OCI-LY1 (cell line): ENCODE results near the gene PLCB4.

ENCODE experiments used
- H2AFZ ChIP-seq: fragments of 200-600 bp; sonication (generic), shearing (Covaris generic); 2 replicates; pipeline ENCODE4 v1.6.0; 2014; ENCODE audit warnings: antibody characterized with exemption, mild to moderate bottlenecking, low read length
- H3F3A ChIP-seq: fragments of 200-600 bp; sonication (generic), shearing (Covaris generic); 2 replicates; pipeline ENCODE4 v1.6.0; 2014; ENCODE audit warnings: mild to moderate bottlenecking, antibody characterized with exemption, low read length, moderate library complexity; ENCODE audit not compliant: insufficient read depth
- H3K27ac ChIP-seq: fragments of 200-600 bp; sonication (generic); 2 replicates; pipeline ENCODE4 v1.5.1; 2014; ENCODE audit warnings: low read length, mixed run types, mild to moderate bottlenecking, low read depth; ENCODE audit not compliant: poor library complexity, severe bottlenecking
- H3K27me3 ChIP-seq: fragments of 200-600 bp; sonication (generic); 2 replicates; pipeline ENCODE4 v1.6.0; 2014; ENCODE audit warnings: antibody characterized with exemption, mild to moderate bottlenecking, low read length, moderate library complexity; ENCODE audit not compliant: insufficient read depth
- H3K36me3 ChIP-seq: fragments of 200-600 bp; sonication (generic); 2 replicates; pipeline ENCODE4 v1.6.1; 2014; ENCODE audit warnings: mild to moderate bottlenecking, antibody characterized with exemption, low read length, moderate library complexity, mixed read lengths; ENCODE audit not compliant: insufficient read depth
- H3K4me1 ChIP-seq: fragments of 200-600 bp; sonication (generic); 2 replicates; pipeline ENCODE4 v1.5.1; 2014; ENCODE audit warnings: mild to moderate bottlenecking, low read length, moderate library complexity; ENCODE audit not compliant: insufficient read depth, severe bottlenecking
- H3K4me2 ChIP-seq: fragments of 200-600 bp; sonication (generic), shearing (Covaris generic); 2 replicates; pipeline ENCODE4 v1.6.1; 2014; ENCODE audit warnings: low read length
- H3K4me3 ChIP-seq: fragments of 200-600 bp; sonication (generic); 2 replicates; pipeline ENCODE4 v1.5.1; 2014; ENCODE audit warnings: low read length, low read depth, mild to moderate bottlenecking, mixed read lengths; ENCODE audit not compliant: poor library complexity, severe bottlenecking
- H3K79me2 ChIP-seq: fragments of 200-600 bp; shearing (Covaris generic); 2 replicates; pipeline ENCODE4 v1.6.1; 2016; ENCODE audit warnings: mixed run types, low read length, mixed read lengths; ENCODE audit not compliant: insufficient read depth
- H3K9ac ChIP-seq: fragments of 200-600 bp; sonication (generic), shearing (Covaris generic); 2 replicates; pipeline ENCODE4 v1.6.1; 2014; ENCODE audit warnings: mild to moderate bottlenecking, low read length, mixed read lengths
- H3K9me2 ChIP-seq: fragments of 200-600 bp; sonication (generic), shearing (Covaris generic); 2 replicates; pipeline ENCODE4 v1.6.1; 2014; ENCODE audit warnings: low read depth, mild to moderate bottlenecking, low read length, mixed read lengths
- H3K9me3 ChIP-seq: fragments of 200-600 bp; shearing (Covaris generic); 2 replicates; pipeline ENCODE4 v1.6.1; 2014; ENCODE audit warnings: low read length, mixed read lengths
- H4K20me1 ChIP-seq: fragments of 200-600 bp; sonication (generic), shearing (Covaris generic); 2 replicates; pipeline ENCODE4 v1.6.0; 2016; ENCODE audit warnings: mild to moderate bottlenecking, low read length; ENCODE audit not compliant: insufficient read depth
- EZH2 ChIP-seq: fragments of 200-600 bp; sonication (generic), shearing (Covaris generic); IDR thresholded peaks from 2 replicates; pipeline ENCODE4 v1.8.0; 2017; ENCODE audit warnings: borderline replicate concordance, mixed run types, mild to moderate bottlenecking, antibody characterized with exemption, low read length, moderate library complexity, mixed read lengths
- TF ChIP-seq, protein P1 (sequence below): fragments of 200-600 bp; sonication (generic), shearing (Covaris generic); IDR thresholded peaks from 2 replicates; pipeline ENCODE4 v1.5.1; 2017; ENCODE audit warnings: mild to moderate bottlenecking, antibody characterized with exemption, low read length, moderate library complexity, mixed read lengths

PLCB4 gene

DNA sequence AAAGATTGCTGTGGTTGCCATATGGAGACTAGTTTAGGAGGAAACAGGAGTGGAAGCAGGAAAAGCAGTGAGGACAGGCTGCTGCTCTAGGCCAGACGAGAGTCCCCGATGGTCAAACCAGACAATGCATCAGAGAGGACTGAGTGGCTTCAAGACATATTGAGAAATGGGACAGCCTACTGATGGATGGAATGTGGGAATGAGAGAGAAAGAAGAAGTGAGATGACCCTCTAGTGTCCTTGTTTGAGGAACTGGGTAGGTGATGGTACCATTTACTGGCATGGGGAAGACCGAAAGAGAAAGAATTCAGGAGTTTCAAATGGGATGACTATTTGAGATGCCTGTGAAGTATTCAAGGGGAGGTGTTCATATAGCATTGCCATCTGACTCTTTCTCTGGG is 333.7 kb downstream of the PLCB4 start:
- Histone ChIP-seq H3K36me3 (no peaks in the 10 kb centered on the region), H3K4me2 (no peak overlapping the region), H3K27ac (no peak overlapping the region), H3K4me3 (no peak overlapping the region), H3K9me2 (no peaks in the 10 kb centered on the region), H3K79me2 (no peaks in the 10 kb centered on the region), H4K20me1 (no peaks in the 10 kb centered on the region), H3K9ac (no peak overlapping the region), H3F3A (no peaks in the 10 kb centered on the region), H2AFZ (no peak overlapping the region), H3K27me3 (no peaks in the 10 kb centered on the region), H3K4me1 (no peaks in the 10 kb centered on the region), H3K9me3 (no peaks in the 10 kb centered on the region)
- TF ChIP-seq, protein P1, sequence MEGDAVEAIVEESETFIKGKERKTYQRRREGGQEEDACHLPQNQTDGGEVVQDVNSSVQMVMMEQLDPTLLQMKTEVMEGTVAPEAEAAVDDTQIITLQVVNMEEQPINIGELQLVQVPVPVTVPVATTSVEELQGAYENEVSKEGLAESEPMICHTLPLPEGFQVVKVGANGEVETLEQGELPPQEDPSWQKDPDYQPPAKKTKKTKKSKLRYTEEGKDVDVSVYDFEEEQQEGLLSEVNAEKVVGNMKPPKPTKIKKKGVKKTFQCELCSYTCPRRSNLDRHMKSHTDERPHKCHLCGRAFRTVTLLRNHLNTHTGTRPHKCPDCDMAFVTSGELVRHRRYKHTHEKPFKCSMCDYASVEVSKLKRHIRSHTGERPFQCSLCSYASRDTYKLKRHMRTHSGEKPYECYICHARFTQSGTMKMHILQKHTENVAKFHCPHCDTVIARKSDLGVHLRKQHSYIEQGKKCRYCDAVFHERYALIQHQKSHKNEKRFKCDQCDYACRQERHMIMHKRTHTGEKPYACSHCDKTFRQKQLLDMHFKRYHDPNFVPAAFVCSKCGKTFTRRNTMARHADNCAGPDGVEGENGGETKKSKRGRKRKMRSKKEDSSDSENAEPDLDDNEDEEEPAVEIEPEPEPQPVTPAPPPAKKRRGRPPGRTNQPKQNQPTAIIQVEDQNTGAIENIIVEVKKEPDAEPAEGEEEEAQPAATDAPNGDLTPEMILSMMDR = no peak
- no peak for TF ChIP-seq EZH2

DNA sequence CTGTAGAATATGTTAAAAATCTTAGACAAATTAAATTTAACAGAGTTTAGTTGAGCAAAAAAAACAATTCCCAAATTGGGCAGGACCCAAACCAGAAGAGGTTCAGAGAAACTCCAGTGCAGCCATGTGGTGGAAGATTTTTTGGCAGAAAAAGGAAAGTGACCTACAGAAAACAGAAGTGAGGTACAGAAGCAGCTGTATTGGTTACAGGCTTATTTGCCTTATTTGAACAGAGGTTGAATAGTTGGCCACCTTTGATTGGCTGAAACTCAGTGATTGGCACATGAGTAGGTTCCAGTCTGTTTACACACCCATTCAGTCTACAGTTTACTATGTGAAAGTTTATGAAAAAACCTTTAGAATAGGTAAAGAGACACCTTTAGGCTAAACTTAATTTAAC is 334.6 kb downstream of the PLCB4 start:
- no peaks in the 10 kb centered on the region for H3K36me3 ChIP-seq
- no peak overlapping the region for H3K9ac ChIP-seq
- TF ChIP-seq, protein P1 = no peak
- no peak for TF ChIP-seq EZH2
- no peak overlapping the region for H3K4me3 ChIP-seq
- H3K4me1 ChIP-seq = no peaks in the 10 kb centered on the region
- no peaks in the 10 kb centered on the region for H3K9me2 ChIP-seq
- H3F3A ChIP-seq = no peaks in the 10 kb centered on the region
- no peaks in the 10 kb centered on the region for H4K20me1 ChIP-seq
- no peaks in the 10 kb centered on the region for H3K27me3 ChIP-seq
- no peak overlapping the region for H2AFZ ChIP-seq
- H3K27ac ChIP-seq = no peak overlapping the region
- H3K4me2 ChIP-seq = no peak overlapping the region
- H3K79me2 ChIP-seq = no peaks in the 10 kb centered on the region
- H3K9me3 ChIP-seq = no peaks in the 10 kb centered on the region

- no peak for TF ChIP-seq EZH2
- TF ChIP-seq, protein P1 = peak; percentile 77
- no peaks in the 10 kb centered on the region for H3F3A ChIP-seq
- no peak overlapping the region for H3K27ac ChIP-seq
- H4K20me1 ChIP-seq = no peaks in the 10 kb centered on the region
- H3K36me3 ChIP-seq = no peaks in the 10 kb centered on the region
- H3K4me1 ChIP-seq = no peaks in the 10 kb centered on the region
- H3K4me3 ChIP-seq = no peak overlapping the region
- no peak overlapping the region for H2AFZ ChIP-seq
- no peak overlapping the region for H3K9ac ChIP-seq
- H3K27me3 ChIP-seq = no peaks in the 10 kb centered on the region
- no peaks in the 10 kb centered on the region for H3K9me2 ChIP-seq
- no peak overlapping the region for H3K4me2 ChIP-seq
- H3K9me3 ChIP-seq = no peaks in the 10 kb centered on the region
- no peaks in the 10 kb centered on the region for H3K79me2 ChIP-seq
These were observed 339.0 kb downstream of the PLCB4 start for GRCh38 chr20:9407805-9408421.
